Limb (tissue), 2 donors: Measurements from ENCODE around the gene COL25A1.

ENCODE experiments used
- DNase-seq, 2 donors: peaks; one replicate each; pipeline ENCODE4 v3.0.0-alpha.2; 2016; ENCODE audit errors: extremely low spot score in 2 of 2

The COL25A1 gene

GRCh38 chr4:109302361-109303139 lies at the start of gene COL25A1:
TSS of gene COL25A1 (minus strand) at chr4:109302658.
- DNase-seq: peak; percentile 64 to 88

GRCh38 chr4:109350121-109350520 lies 47.7 kb upstream of the COL25A1 start:
- no peak for DNase-seq

GRCh38 chr4:109334129-109335105 lies 32.0 kb upstream of the COL25A1 start:
- DNase-seq: peak; percentile 35 to 47

- DNase-seq: no peak
Observed at GRCh38 chr4:109332926-109333464, 30.5 kb upstream of the COL25A1 start.

GRCh38 chr4:109327641-109328040 lies 25.2 kb upstream of the COL25A1 start:
- no peak for DNase-seq

- no peak for DNase-seq
Observed at GRCh38 chr4:109325698-109326097, 23.2 kb upstream of the COL25A1 start.

- no peak for DNase-seq
Observed at GRCh38 chr4:109323348-109323747, 20.9 kb upstream of the COL25A1 start.

GRCh38 chr4:109321232-109321631 lies 18.8 kb upstream of the COL25A1 start:
- no peak for DNase-seq

GRCh38 chr4:109319684-109320083 lies 17.2 kb upstream of the COL25A1 start:
- DNase-seq: no peak

GRCh38 chr4:109319156-109319555 lies 16.7 kb upstream of the COL25A1 start:
- no peak for DNase-seq

GRCh38 chr4:109315818-109316217 lies 13.4 kb upstream of the COL25A1 start:
- no peak for DNase-seq

- DNase-seq: no peak
Observed at GRCh38 chr4:109315341-109315740, 12.9 kb upstream of the COL25A1 start.

- DNase-seq: no peak
Observed at GRCh38 chr4:109313168-109314133, 11.0 kb upstream of the COL25A1 start.

GRCh38 chr4:109303140-109303496 lies 660 bp upstream of the COL25A1 start:
- DNase-seq: no peak

GRCh38 chr4:109301651-109302360 lies 652 bp downstream of the COL25A1 start:
- DNase-seq: peak in 1 of 2 donors; percentile 50

- peak in 1 of 2 donors; percentile 21 for DNase-seq
Observed at GRCh38 chr4:109298279-109299010, 4.0 kb downstream of the COL25A1 start.

GRCh38 chr4:109296527-109296926 lies 5.9 kb downstream of the COL25A1 start:
- DNase-seq: no peak

GRCh38 chr4:109295081-109295480 lies 7.4 kb downstream of the COL25A1 start:
- DNase-seq: no peak

- DNase-seq: no peak
Observed at GRCh38 chr4:109294468-109295020, 7.9 kb downstream of the COL25A1 start.
